ENCODE results near the gene CDK14. TPM values are rescaled to one million over a fixed set of nuclear protein-coding genes. Genes with fewer than 3 reads are reported as not detected.

Gene CDK14
- polyA plus RNA-seq, 1 donor, result 19.5 TPM

GRCh38 chr7:90816511-90817142, 220.5 kb downstream of the CDK14 start:
- peak; percentile 29 for DNase-seq

- peak; percentile 22 for DNase-seq
These were observed 221.0 kb downstream of the CDK14 start for GRCh38 chr7:90817151-90817550.

GRCh38 chr7:90817846-90818245, 221.7 kb downstream of the CDK14 start:
- DNase-seq, result peak; percentile 11

DNA sequence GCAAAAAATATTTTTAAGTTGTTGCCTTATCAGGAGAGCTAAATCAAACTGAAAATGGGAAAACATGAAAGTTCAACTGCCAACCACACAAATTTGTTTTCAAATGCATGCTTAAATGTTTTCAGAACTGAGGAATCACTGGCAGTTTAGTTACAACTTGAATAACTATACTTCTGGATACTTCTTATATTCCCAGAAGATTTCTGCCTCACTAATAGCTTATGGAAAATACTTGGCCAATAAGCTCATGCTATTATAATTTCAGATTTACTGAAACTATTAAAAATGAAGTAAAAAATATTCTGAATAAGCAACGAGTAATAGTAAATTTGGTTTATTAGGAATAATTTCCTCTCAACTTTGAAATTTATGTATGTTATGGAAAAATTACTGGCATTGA, 222.2 kb downstream of the CDK14 start:
- DNase-seq, result peak; percentile 8

DNA sequence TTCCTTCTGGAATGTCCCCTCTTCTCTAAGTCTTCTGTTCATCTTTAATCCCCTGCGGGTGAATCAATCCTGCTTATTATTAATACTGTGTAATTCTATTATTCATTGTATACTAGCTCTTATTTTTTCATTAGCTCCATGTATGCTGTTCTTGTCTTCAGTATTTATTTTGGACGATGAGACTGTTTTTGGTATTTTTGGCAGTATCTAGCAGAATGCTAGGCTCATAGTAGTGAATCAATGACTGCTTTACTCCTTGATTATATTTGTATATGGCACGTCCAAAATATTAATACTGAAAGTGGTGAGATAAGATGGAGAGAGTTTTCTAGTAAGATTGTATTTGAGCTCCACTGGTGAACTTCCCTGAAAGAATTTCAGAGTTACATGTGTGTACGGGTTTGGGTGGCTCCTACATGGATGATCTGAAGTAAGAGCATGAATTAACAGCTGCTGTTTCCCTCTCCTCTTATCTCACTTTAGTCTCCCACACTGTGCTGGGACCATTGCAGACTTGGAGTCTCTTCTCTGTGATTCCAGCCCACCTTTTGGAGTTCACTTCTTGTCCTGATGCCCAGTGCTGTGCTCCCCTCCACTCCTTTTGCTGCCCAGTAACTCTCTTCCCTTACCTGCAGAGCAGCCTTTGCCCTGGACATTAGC, 226.0 kb downstream of the CDK14 start:
- no peak for DNase-seq

- DNase-seq, result no peak
These were observed 228.5 kb downstream of the CDK14 start for GRCh38 chr7:90824386-90825307.

- peak; percentile 14 for DNase-seq
These were observed 229.7 kb downstream of the CDK14 start for GRCh38 chr7:90825779-90826178.

GRCh38 chr7:90828601-90829000, 232.5 kb downstream of the CDK14 start:
- no peak for DNase-seq

- no peak for DNase-seq
These were observed 234.2 kb downstream of the CDK14 start for GRCh38 chr7:90830308-90830707.

DNA sequence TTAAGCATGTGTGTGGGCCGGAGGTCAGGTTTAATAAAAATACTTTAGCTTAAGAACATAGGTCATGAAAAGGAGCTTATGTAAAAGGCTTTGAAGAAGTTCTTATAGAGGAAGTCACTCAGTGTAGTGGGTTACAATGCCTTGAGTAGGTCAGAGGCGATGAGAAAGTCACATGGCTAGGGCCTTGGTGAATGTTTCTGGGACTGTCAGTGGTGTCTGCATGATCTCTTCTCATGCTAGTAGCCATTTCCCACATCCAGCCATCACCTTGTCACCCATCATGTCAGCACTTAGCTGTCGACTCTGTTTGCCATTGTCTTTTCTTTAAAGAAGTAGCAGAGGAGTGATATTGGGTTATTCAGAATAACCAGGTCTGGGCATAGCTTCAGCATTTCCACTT, 236.6 kb downstream of the CDK14 start:
- no peak for DNase-seq

DNA sequence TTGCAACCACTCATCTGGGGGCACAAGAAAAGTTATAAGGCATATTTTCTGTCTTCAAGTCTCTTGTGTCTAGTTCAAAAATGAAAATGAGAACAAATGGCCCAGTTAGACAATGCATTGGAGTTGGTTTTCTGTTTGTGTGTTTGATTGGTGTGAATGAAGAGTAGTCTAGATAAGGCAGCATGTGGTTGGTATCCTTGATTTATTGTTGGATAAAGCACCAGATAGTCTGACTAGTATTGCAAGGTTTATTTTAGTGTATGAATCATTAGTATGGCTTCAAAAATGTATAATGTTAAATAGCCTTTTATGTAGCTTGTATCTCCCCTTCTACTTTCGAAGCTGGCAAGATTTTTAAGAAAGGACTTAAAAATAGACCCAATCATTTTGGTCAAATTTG, 237.3 kb downstream of the CDK14 start:
- no peak for DNase-seq

DNA sequence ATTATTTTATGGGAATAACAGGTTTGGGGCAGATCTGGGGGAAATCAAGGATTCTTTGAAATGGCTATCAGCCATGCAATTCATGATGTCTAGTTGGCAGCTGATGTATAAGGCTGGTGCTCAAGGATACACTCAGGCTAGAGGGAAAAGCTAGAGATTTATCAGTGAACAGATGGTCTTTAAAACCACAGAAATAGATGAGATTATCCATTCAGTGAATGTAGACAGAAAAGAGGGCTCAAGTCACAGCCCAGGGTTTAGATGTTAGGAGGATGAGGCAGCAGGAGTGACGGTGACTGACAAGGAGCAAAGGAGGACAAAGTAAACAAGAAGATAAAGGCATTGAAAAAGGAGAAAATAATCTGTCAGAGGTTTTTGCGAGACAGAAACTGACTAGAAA, 238.7 kb downstream of the CDK14 start:
- no peak for DNase-seq

GRCh38 chr7:90835861-90836260, 239.7 kb downstream of the CDK14 start:
- no peak for DNase-seq

GRCh38 chr7:90836937-90837336, 240.8 kb downstream of the CDK14 start:
- no peak for DNase-seq

GRCh38 chr7:90838799-90839198, 242.7 kb downstream of the CDK14 start:
- DNase-seq, result no peak

DNA sequence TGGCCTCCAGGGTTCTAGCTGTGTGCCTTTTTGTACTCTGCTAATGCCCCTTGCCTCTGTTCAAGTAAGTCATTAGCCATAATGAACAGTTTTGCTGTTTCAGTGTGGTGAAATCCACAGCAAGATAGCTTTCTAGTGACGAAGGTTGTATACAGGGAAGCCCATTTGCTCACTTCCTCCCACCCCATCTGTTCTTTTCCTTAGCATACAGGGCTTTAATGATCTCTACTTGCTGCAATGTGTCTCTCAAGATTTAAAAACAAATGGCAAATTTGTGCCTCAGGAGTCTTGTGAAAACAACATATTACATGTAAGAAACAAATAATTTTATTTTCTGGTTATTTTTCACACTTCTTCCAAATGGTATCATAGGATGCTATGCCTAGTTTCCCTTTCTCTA, 243.2 kb downstream of the CDK14 start:
- DNase-seq, result no peak

- no peak for DNase-seq
These were observed 243.7 kb downstream of the CDK14 start for GRCh38 chr7:90839727-90840291.

DNA sequence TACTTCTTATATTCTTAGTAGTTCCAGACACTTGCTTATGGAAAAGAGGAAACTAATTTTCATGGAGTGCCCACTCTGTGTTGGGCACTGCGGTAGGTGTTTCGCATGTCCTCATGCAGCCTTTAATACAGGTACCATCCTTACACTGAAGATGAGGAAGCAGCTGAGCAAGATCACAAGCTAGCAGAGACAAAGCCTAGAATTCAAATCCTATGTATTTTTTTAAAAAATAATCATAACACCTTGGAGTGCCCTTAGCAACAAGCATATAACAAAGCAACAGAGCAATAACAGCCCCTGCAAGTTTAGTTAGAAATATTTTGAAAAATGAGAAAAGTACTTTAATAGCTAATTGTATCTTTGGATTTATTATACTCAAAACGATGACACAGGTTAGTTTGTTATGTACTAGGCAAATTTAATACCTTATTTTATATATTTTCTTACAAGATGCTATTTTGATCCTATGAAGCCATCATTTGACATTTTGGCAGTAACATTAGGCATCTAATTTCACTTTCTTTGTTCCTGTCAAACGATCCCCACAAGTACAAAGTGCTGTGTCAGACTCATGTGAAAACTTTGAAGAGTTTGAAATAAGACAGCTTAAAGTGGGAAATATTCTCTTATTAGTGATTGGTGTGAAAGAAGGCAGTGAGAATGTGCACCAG, 245.8 kb downstream of the CDK14 start:
- DNase-seq, result no peak

DNA sequence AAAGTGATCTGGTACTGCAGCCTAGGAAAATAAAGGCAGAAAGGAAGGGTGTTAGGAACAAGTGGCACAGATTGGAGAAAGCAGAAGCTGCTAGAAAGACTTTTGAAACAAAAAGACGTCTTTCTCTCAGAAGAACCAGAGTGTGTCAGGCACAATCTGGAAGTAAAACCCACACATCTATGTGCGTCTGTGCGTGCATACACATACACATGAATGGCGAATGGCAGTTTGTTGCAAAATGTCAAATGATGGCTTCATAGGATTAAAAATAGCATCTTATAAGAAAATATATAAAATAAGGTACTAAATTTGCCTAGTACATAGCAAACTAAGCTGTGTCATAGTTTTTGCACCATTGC, 246.3 kb downstream of the CDK14 start:
- DNase-seq, result no peak

GRCh38 chr7:90843472-90843871, 247.4 kb downstream of the CDK14 start:
- DNase-seq, result no peak

DNA sequence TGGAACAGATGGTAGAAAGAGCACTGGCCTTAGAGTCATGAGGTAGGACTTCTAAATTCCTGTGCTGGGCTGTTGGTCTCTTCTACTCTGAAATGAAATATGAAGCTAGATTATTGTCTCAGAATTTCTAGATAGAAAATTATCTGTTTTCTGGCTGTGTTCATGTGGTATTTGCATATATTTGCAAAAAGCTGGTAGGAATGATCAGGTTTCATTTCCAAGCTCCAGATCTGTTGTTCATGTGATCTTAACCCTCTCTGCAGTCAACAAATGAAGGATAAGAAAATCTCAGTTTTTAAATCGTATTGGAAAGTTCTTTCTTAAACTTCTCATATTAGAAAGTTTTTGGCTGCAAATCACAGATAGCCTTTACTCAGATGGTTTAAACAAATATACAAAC, 248.3 kb downstream of the CDK14 start:
- DNase-seq, result no peak

DNA sequence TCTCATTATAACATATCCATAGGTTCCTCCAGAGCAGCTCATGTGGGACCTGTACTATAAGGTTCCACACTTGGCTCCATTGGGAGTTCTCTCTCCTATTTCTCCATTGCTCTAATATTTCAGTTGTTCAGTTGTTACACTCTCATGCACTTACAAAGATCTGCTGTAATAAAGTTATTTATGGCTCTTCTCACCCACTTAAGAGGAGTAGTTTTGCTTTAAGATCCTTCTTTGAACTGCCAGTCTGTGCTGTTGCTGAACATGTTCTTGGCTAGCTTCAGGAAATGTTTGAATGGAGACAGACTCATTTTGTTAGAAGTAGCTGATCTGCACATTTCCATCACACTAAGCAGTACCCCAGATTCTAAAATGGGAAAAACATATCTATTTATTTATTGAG, 250.1 kb downstream of the CDK14 start:
- no peak for DNase-seq

GRCh38 chr7:90850066-90850465, 253.9 kb downstream of the CDK14 start:
- no peak for DNase-seq
